KMS-11 (cell line): ENCODE results near the gene SPINK5.

ENCODE experiments used
- H2AFZ ChIP-seq: fragments of 200-600 bp; sonication (generic); 2 replicates; pipeline ENCODE4 v1.6.1; 2016; ENCODE audit warnings: antibody characterized with exemption, mixed run types, low read depth
- H3K27ac ChIP-seq: fragments of 200-600 bp; sonication (generic); 2 replicates; pipeline ENCODE4 v1.6.1; 2016; ENCODE audit warnings: mild to moderate bottlenecking, mixed run types
- H3K27me3 ChIP-seq: fragments of 200-600 bp; sonication (generic); 2 replicates; pipeline ENCODE4 v1.6.1; 2017; ENCODE audit warnings: mild to moderate bottlenecking, low read depth, mixed run types, moderate library complexity; ENCODE audit not compliant: insufficient read depth
- H3K36me3 ChIP-seq: fragments of 200-600 bp; sonication (generic); 2 replicates; pipeline ENCODE4 v1.6.1; 2017; ENCODE audit warnings: mild to moderate bottlenecking, mixed run types; ENCODE audit not compliant: insufficient read depth
- H3K4me1 ChIP-seq: fragments of 200-600 bp; sonication (generic); 2 replicates; pipeline ENCODE4 v1.6.1; 2016; ENCODE audit warnings: mild to moderate bottlenecking, low read depth, mixed run types; ENCODE audit not compliant: poor library complexity, severe bottlenecking
- H3K4me2 ChIP-seq: fragments of 200-600 bp; sonication (generic); 2 replicates; pipeline ENCODE4 v1.7.0; 2016; ENCODE audit warnings: mild to moderate bottlenecking, mixed run types
- H3K4me3 ChIP-seq: fragments of 200-600 bp; sonication (generic); IDR thresholded peaks from 2 replicates; pipeline ENCODE4 v1.6.1; 2017; ENCODE audit warnings: low read depth, low read length, mixed read lengths; ENCODE audit not compliant: insufficient read depth
- H3K79me2 ChIP-seq: fragments of 200-600 bp; sonication (generic); 2 replicates; pipeline ENCODE4 v1.6.1; 2016; ENCODE audit warnings: low read depth, mixed run types; ENCODE audit not compliant: insufficient read depth
- H3K9ac ChIP-seq: fragments of 200-600 bp; sonication (generic); 2 replicates; pipeline ENCODE4 v1.6.1; 2016; ENCODE audit warnings: mild to moderate bottlenecking, mixed run types
- H4K20me1 ChIP-seq: fragments of 200-600 bp; sonication (generic); 2 replicates; pipeline ENCODE4 v1.6.1; 2016; ENCODE audit warnings: mild to moderate bottlenecking, mixed run types; ENCODE audit not compliant: insufficient read depth
- CTCF ChIP-seq: fragments of 200-600 bp; sonication (generic); conservative IDR thresholded peaks from 2 replicates; pipeline ENCODE4 v1.6.1; 2017; ENCODE audit warnings: low read depth, mild to moderate bottlenecking, antibody characterized with exemption, low read length, moderate library complexity, mixed read lengths

Gene SPINK5

DNA sequence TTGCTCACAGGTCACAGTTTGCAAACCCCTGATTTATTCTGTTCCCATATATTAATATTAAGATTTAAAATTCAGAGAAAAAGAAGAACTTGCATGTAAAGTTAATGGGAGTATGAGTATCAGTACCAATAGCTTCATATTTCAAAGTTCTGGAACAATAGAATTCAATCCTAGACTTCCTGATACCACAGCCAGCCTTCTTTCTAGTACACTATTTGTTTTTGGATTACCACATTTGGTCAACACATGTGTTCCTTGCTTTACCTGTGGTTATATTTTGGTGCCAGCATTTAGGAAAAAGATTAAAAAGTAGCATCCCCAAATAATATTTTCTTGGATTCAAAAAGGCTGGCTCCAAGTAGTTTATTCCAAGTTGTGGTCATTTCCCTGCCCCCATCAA, 49.5 kb downstream of the SPINK5 start:
- Histone ChIP-seq H2AFZ (no peak overlapping the region), H3K27ac (no peak overlapping the region), H3K4me2 (no peak overlapping the region), H3K4me1 (no peaks in the 10 kb centered on the region), H3K79me2 (no peaks in the 10 kb centered on the region), H3K27me3 (no peaks in the 10 kb centered on the region), H3K4me3 (no peak overlapping the region), H3K9ac (no peak overlapping the region), H4K20me1 (no peaks in the 10 kb centered on the region), H3K36me3 (no peaks in the 10 kb centered on the region)
- no peak for TF ChIP-seq CTCF

GRCh38 chr5:148120317-148120716, 56.5 kb downstream of the SPINK5 start:
- Histone ChIP-seq H3K4me2 (no peak overlapping the region), H3K36me3 (no peaks in the 10 kb centered on the region), H4K20me1 (no peaks in the 10 kb centered on the region), H3K79me2 (no peaks in the 10 kb centered on the region), H3K27me3 (no peaks in the 10 kb centered on the region), H3K4me1 (no peaks in the 10 kb centered on the region), H3K27ac (no peak overlapping the region), H2AFZ (no peak overlapping the region), H3K4me3 (no peak overlapping the region), H3K9ac (no peak overlapping the region)
- no peak for TF ChIP-seq CTCF

GRCh38 chr5:148125641-148126040, 61.9 kb downstream of the SPINK5 start:
- Histone ChIP-seq H3K27ac (no peak overlapping the region), H2AFZ (no peak overlapping the region), H4K20me1 (no peaks in the 10 kb centered on the region), H3K36me3 (no peaks in the 10 kb centered on the region), H3K4me1 (no peaks in the 10 kb centered on the region), H3K9ac (no peak overlapping the region), H3K79me2 (no peaks in the 10 kb centered on the region), H3K27me3 (no peaks in the 10 kb centered on the region), H3K4me3 (no peak overlapping the region), H3K4me2 (no peak overlapping the region)
- TF ChIP-seq CTCF: peak; percentile 40; the same call in 1 of the 2 replicates

GRCh38 chr5:148135091-148136048, 71.6 kb downstream of the SPINK5 start:
- Histone ChIP-seq H3K4me3 (no peak overlapping the region), H2AFZ (no peak overlapping the region), H3K4me1 (no peaks in the 10 kb centered on the region), H4K20me1 (no peaks in the 10 kb centered on the region), H3K36me3 (no peaks in the 10 kb centered on the region), H3K27ac (no peak overlapping the region), H3K4me2 (no peak overlapping the region), H3K9ac (no peak overlapping the region), H3K27me3 (no peaks in the 10 kb centered on the region), H3K79me2 (no peaks in the 10 kb centered on the region)
- TF ChIP-seq CTCF: no peak
